ENCODE data around the gene FGD4. TPM values are rescaled to one million over a fixed set of nuclear protein-coding genes. Genes with fewer than 3 reads are reported as not detected.

FGD4 gene
- under 1 TPM; 0.16 to 0.33 (median 0.22) TPM for total RNA-seq

GRCh38 chr12:32399370-32400113 is at the start of gene FGD4:
Gene FGD4 (plus strand): TSS chr12:32399558.
- peaks cover 11% of the 10 kb centered on the region for H3K4me1 Mint-ChIP-seq (ENCODE audit: low read depth)
- peak; percentile 92 to 94 for ATAC-seq
- H3K9me3 Mint-ChIP-seq, result no peaks in the 10 kb centered on the region
- peak; percentile 7 for DNase-seq
- peak within 1 kb of the TSS; percentile 88 for H3K4me3 Mint-ChIP-seq
- peaks cover 51% of the 10 kb centered on the region for H3K27me3 Mint-ChIP-seq (ENCODE audit: low read depth)
- H3K36me3 Mint-ChIP-seq (ENCODE audit: insufficient read depth), result no peaks in the 10 kb centered on the region

GRCh38 chr12:32353540-32353939 is 45.8 kb upstream of the FGD4 start:
- peaks cover 6% of the 10 kb centered on the region for H3K36me3 Mint-ChIP-seq (ENCODE audit: insufficient read depth)
- no peak overlapping the region for H3K4me3 Mint-ChIP-seq
- DNase-seq, result no peak
- H3K9me3 Mint-ChIP-seq, result no peaks in the 10 kb centered on the region
- H3K27me3 Mint-ChIP-seq (ENCODE audit: low read depth), result no peaks in the 10 kb centered on the region
- no peak for ATAC-seq
- no peaks in the 10 kb centered on the region for H3K4me1 Mint-ChIP-seq (ENCODE audit: low read depth)

DNA sequence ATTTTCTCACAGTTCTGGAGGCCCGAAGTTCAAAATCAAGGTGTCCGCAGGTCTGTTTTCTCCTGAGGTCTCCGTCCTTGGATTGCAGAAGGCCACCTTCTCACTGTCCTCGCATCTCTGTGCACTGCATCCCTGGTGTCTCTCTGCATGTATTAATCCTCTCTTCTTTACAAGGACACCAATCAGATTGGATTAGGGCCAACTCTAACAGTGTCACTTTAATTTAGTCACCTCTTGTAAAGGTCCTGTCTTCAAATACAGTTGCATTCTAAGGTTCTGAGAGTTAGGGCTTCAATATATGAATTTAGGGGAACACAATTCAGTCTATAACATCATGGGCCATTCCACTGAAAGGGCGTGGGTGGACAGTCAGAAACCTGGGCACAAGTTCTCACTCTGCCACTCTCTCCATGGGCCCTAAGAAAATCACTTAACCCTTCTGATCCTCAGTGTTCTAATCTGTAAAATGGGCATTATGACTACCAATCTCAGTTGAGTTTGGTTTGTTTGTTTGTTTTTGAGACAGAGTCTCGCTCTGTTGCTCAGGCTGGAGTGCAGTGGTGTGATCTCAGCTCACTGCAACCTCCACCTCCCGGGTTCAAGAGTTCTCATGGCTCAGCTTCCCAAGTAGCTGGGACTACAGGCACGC is 41.6 kb upstream of the FGD4 start:
- no peaks in the 10 kb centered on the region for H3K27me3 Mint-ChIP-seq (ENCODE audit: low read depth)
- DNase-seq, result no peak
- ATAC-seq, result no peak
- H3K36me3 Mint-ChIP-seq (ENCODE audit: insufficient read depth), result peaks cover 4% of the 10 kb centered on the region
- no peaks in the 10 kb centered on the region for H3K4me1 Mint-ChIP-seq (ENCODE audit: low read depth)
- H3K4me3 Mint-ChIP-seq, result no peak overlapping the region
- no peaks in the 10 kb centered on the region for H3K9me3 Mint-ChIP-seq

DNA sequence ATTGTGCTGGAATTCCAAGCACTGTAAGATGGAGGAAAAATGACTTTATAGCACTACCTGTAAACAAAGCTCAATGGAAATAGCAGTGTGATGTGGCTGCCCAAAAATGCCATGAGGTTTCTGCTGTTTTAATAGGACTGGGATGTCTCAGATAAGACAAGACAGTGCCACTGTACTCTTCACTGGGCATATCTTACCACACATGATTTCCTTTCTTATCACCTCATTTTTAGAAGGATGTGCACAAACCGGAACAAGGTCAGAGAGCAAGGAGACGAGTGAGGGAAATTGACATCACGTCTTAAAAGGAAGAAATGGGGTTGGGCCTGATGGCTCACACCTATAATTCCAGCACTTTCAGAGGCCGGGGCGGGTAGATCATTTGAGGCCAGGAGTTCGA is 38.4 kb upstream of the FGD4 start:
- Mint-ChIP-seq H3K36me3 (ENCODE audit: insufficient read depth) (peaks cover 3% of the 10 kb centered on the region), H3K9me3 (no peaks in the 10 kb centered on the region), H3K4me3 (no peak overlapping the region), H3K4me1 (ENCODE audit: low read depth) (no peaks in the 10 kb centered on the region), H3K27me3 (ENCODE audit: low read depth) (no peaks in the 10 kb centered on the region)
- ATAC-seq (no peak), DNase-seq (no peak)

DNA sequence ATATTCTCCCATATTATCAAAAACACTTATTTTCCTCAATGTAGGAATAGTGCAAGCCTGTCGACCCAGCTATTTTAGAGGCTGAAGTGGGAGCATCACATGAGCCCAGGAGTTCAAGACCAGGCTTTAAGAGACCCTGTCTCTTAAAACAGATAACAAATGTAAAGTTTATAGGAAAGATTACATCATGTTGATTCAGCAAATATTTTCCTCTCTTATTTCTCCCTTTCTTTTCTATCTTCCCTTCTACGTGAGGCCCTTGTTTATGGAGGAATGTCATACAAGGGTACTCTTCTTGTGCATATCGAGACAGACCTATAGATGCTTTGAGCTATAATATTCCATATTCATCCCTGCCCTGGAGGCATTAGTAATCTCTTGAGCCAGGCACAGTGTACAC is 36.5 kb upstream of the FGD4 start:
- ATAC-seq (no peak), DNase-seq (no peak)
- Mint-ChIP-seq H3K4me1 (ENCODE audit: low read depth) (no peaks in the 10 kb centered on the region), H3K36me3 (ENCODE audit: insufficient read depth) (no peaks in the 10 kb centered on the region), H3K27me3 (ENCODE audit: low read depth) (no peaks in the 10 kb centered on the region), H3K9me3 (no peaks in the 10 kb centered on the region), H3K4me3 (no peak overlapping the region)

DNA sequence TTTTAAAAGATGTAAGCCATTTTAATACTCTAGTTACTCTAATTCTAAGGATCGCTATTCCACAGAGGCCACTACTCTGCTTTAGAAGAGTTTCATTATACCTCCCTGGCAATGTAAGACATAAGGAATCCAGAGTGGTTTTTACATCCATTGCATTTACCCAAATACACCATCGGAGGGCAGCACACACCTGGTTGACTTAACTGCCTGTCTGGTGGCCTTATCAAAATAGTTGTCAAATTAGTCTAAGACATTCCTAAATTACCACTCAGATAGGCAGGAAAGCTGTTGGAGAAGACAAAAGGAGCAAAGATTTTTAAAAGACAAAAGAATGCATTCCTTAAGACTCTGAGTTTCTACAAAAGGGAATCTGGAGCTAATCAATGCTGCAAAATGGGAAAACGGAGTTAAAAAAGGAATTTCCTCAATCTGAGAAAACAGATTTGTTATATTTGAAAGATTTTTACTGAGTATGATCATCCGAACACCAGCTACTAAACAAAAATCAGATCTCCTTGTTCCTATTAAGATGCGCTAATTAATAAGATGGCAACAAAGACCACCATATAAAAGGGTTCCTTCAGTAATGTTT is 33.8 kb upstream of the FGD4 start:
- Mint-ChIP-seq H3K27me3 (ENCODE audit: low read depth) (no peaks in the 10 kb centered on the region), H3K36me3 (ENCODE audit: insufficient read depth) (no peaks in the 10 kb centered on the region), H3K4me1 (ENCODE audit: low read depth) (no peaks in the 10 kb centered on the region), H3K4me3 (no peak overlapping the region), H3K9me3 (no peaks in the 10 kb centered on the region)
- no peak for ATAC-seq
- peak; percentile 5 for DNase-seq

DNA sequence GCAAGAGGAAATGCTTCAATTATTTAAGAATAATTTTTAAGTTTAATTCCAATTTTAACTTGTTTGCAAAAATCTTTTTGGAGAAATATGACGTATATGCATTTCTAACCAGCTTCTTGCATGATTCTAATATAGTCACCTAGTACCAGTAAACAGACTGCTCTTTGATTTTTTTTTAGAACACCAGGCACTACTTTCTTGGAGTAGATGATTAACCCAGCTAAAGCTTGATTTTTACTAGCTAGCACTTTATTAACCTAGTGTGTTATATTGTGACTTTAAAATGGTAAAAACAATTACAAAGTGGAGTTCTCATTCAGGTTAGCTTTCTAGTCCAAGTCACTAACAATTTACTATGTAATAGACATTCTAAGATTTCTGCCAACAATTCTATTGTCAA is 32.6 kb upstream of the FGD4 start:
- H3K9me3 Mint-ChIP-seq, result no peaks in the 10 kb centered on the region
- no peaks in the 10 kb centered on the region for H3K4me1 Mint-ChIP-seq (ENCODE audit: low read depth)
- ATAC-seq, result no peak
- no peaks in the 10 kb centered on the region for H3K36me3 Mint-ChIP-seq (ENCODE audit: insufficient read depth)
- H3K27me3 Mint-ChIP-seq (ENCODE audit: low read depth), result no peaks in the 10 kb centered on the region
- H3K4me3 Mint-ChIP-seq, result no peak overlapping the region
- DNase-seq, result no peak

DNA sequence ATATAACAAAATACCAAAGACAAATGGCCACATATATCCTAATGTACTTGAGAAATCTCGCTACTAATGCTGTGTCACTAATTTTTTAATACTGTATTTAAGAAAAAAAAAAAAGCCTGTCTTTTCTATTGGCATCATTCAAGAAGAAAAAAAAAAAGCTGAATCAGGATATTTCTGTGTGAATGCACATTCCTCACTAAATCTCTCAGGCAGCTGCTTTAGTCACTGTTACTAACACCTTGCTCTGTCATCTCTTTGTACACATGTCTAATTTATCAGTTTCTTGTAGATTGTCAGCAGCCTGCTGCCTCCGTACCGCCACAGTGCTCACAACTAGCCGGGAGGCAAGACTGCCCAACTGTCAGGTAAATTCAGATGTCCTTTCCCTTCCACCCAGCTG is 32.0 kb upstream of the FGD4 start:
- ATAC-seq (no peak), DNase-seq (no peak)
- Mint-ChIP-seq H3K4me3 (no peak overlapping the region), H3K36me3 (ENCODE audit: insufficient read depth) (no peaks in the 10 kb centered on the region), H3K9me3 (no peaks in the 10 kb centered on the region), H3K4me1 (ENCODE audit: low read depth) (no peaks in the 10 kb centered on the region), H3K27me3 (ENCODE audit: low read depth) (no peaks in the 10 kb centered on the region)

DNA sequence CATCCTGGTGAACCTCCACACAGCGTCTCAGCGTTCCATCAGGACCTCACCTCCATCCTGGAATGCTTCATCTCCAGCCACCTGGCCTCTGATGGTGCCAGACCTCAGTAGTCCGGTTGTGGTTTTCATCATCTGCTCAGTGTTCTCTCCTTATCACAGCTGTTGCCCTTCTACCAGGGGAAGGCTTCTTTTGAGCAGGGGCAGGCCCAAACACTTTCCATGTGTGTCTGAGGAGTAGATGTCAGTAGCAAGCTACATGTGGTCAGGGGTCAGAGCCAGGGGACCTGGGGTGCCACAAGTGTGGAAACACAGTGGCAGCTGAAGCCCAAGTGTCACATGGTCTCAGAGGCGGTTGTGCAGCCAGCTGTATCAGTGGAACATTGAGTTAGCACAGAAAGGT is 30.2 kb upstream of the FGD4 start:
- Mint-ChIP-seq H3K9me3 (no peaks in the 10 kb centered on the region), H3K36me3 (ENCODE audit: insufficient read depth) (no peaks in the 10 kb centered on the region), H3K27me3 (ENCODE audit: low read depth) (no peaks in the 10 kb centered on the region), H3K4me1 (ENCODE audit: low read depth) (no peaks in the 10 kb centered on the region), H3K4me3 (no peak overlapping the region)
- ATAC-seq, result no peak
- DNase-seq, result no peak

- no peaks in the 10 kb centered on the region for H3K4me1 Mint-ChIP-seq (ENCODE audit: low read depth)
These were observed 21.9 kb upstream of the FGD4 start for GRCh38 chr12:32377344-32378055.

GRCh38 chr12:32379213-32379612 is 20.1 kb upstream of the FGD4 start:
- H3K36me3 Mint-ChIP-seq (ENCODE audit: insufficient read depth), result no peaks in the 10 kb centered on the region
- no peak overlapping the region for H3K4me3 Mint-ChIP-seq
- H3K9me3 Mint-ChIP-seq, result no peaks in the 10 kb centered on the region
- H3K4me1 Mint-ChIP-seq (ENCODE audit: low read depth), result no peaks in the 10 kb centered on the region
- no peak for ATAC-seq
- no peak for DNase-seq
- H3K27me3 Mint-ChIP-seq (ENCODE audit: low read depth), result peaks cover 2% of the 10 kb centered on the region

More at GRCh38 chr12:32377344-32378055, 21.9 kb upstream of the FGD4 start:
- Mint-ChIP-seq H3K36me3 (ENCODE audit: insufficient read depth) (no peaks in the 10 kb centered on the region), H3K9me3 (no peaks in the 10 kb centered on the region), H3K4me3 (no peak overlapping the region), H3K27me3 (ENCODE audit: low read depth) (peaks cover 2% of the 10 kb centered on the region)
- DNase-seq (no peak), ATAC-seq (no peak)

DNA sequence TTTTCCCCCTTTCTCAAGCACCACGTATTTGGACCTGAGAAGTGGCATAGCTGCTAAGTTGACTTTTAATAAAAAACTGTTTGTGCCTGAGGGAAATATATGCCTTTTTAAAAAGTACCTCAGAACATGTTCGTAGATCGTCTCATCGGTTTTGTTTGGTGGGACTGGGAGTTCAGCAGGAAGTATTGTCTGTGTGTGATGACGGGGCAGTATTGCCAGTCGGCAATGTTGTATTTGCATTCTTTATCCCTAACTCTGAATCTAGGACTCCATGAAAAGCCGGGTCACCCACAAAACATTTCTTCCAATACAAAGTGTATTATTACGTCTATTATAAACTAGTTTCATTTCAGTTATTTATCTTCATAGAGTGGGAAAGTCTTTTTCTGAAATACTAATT is 19.7 kb upstream of the FGD4 start:
- Mint-ChIP-seq H3K36me3 (ENCODE audit: insufficient read depth) (no peaks in the 10 kb centered on the region), H3K27me3 (ENCODE audit: low read depth) (peaks cover 2% of the 10 kb centered on the region), H3K4me3 (no peak overlapping the region), H3K9me3 (no peaks in the 10 kb centered on the region), H3K4me1 (ENCODE audit: low read depth) (no peaks in the 10 kb centered on the region)
- DNase-seq (no peak), ATAC-seq (no peak)

GRCh38 chr12:32382226-32382625 is 17.1 kb upstream of the FGD4 start:
- no peak for DNase-seq
- no peaks in the 10 kb centered on the region for H3K4me1 Mint-ChIP-seq (ENCODE audit: low read depth)
- H3K36me3 Mint-ChIP-seq (ENCODE audit: insufficient read depth), result no peaks in the 10 kb centered on the region
- no peak overlapping the region for H3K4me3 Mint-ChIP-seq
- H3K27me3 Mint-ChIP-seq (ENCODE audit: low read depth), result peaks cover 2% of the 10 kb centered on the region
- ATAC-seq, result no peak
- no peaks in the 10 kb centered on the region for H3K9me3 Mint-ChIP-seq

DNA sequence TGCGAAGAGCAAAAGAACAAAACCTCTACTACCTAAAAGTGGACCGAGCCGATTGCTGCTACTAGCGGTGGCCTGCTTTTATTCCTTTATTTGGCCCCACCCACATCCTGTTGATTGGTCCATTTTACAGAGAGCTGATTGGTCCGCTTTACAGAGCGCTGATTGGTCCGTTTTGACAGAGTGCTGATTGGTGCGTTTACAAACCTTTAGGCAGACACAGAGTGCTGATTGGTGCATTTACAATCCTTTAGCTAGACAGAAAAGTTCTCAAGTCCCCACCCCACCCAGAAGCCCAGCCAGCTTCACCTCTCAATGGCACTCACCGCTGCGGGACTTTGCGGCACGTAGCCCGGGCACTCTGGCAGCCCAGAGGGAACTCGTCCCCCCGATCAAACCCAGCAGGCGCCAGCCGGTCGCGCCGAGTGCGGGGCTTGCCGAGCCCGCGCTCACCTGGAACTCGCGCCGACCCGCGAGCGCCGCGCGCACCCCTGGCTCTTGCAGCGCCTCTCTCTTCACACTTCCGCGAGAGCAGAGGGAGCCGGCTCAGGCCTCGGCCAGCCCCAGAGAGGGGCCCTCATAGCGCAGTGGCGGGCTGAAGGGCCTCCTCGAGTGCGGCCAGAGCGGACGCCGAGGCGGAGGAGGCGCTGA is 8.7 kb upstream of the FGD4 start:
- DNase-seq (no peak), ATAC-seq (peak; percentile 72 to 76)
- no peaks in the 10 kb centered on the region for H3K9me3 Mint-ChIP-seq
- peaks cover 17% of the 10 kb centered on the region for H3K27me3 Mint-ChIP-seq (ENCODE audit: low read depth)
- peak overlapping the region; percentile 36 for H3K4me3 Mint-ChIP-seq
- no peaks in the 10 kb centered on the region for H3K36me3 Mint-ChIP-seq (ENCODE audit: insufficient read depth)
- no peaks in the 10 kb centered on the region for H3K4me1 Mint-ChIP-seq (ENCODE audit: low read depth)
